Measurements from ENCODE around the gene MRGPRG. TPM values are rescaled to one million over a fixed set of nuclear protein-coding genes. Genes with fewer than 3 reads are reported as not detected.
"Not testable (repeated sequence)": the region's sequence is repeated elsewhere in the genome, so short reads cannot be mapped to it uniquely, and the experiment has no call there.

The MRGPRG gene, protein sequence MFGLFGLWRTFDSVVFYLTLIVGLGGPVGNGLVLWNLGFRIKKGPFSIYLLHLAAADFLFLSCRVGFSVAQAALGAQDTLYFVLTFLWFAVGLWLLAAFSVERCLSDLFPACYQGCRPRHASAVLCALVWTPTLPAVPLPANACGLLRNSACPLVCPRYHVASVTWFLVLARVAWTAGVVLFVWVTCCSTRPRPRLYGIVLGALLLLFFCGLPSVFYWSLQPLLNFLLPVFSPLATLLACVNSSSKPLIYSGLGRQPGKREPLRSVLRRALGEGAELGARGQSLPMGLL
- total RNA-seq (not detected), polyA plus RNA-seq (ENCODE audit: insufficient read length in 2 of 2) (not detected)
- long read RNA-seq, donor 1, result 0 reads
- long read RNA-seq, donor 2, partial matches to known transcripts, result 0 of 1 reads
- long read RNA-seq, donor 2, other reads (novel, unspliced or antisense), result 0 of 1 reads
- long read RNA-seq, donor 3, result 0 reads
- long read RNA-seq, donor 4, result 0 reads

DNA sequence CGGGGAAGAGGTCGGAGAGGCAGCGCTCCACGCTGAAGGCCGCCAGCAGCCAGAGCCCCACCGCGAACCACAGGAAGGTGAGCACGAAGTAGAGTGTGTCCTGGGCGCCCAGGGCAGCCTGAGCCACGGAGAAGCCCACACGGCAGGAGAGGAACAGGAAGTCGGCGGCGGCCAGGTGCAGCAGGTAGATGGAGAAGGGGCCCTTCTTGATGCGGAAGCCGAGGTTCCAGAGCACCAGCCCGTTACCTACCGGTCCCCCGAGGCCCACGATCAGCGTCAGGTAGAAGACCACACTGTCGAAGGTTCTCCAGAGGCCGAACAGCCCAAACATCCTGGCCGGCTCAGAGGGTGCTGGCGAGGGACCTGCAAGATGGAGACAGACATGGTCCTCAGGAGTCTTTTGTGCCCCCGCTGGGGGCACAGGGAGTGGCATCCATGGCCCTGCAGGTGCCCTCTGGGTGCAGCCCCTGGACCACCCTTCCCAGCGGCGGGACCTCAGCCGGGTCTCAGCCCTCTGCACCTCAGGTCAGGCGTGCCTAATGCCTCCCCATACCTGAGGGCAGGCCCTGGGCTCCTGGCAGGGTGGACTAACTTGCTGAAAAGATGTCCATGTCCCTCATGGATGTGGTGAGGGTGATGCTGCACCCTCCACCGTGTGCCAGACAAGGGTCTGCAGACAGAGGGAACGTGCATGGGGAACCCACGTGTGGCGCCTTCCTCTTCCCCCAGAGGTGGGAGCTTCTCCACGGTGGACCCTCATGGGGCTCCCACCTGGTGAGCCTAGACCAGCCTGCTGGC, at the start of gene MRGPRG:
MRGPRG (minus strand) TSS at position 331 of the 798 bp plus-strand sequence; CDS start at position 331, 0 bp downstream.
- Histone ChIP-seq H3K36me3 (ENCODE audit: control insufficient read depth, insufficient read depth, low read length) (no peaks in the 10 kb centered on the region), H3K4me1 (ENCODE audit: control insufficient read depth, insufficient read depth, low read length) (peaks cover 11% of the 10 kb centered on the region), H3K4me3 (ENCODE audit: low read depth, low read length) (no peak within 1 kb of the TSS), H3K27ac (ENCODE audit: low read depth, low read length) (no peak within 1 kb of the TSS), H3K27me3 (ENCODE audit: control insufficient read depth, insufficient read depth, low read length) (peaks cover 2% of the 10 kb centered on the region), H3K9me3 (ENCODE audit: control insufficient read depth, insufficient read depth, low read length) (no peaks in the 10 kb centered on the region)
- 90% methylated on average over 34 of the region's 35 CpGs for WGBS (ENCODE audit: insufficient coverage)
- no peak for DNase-seq (ENCODE audit: low read depth in 4 of 6, low spot score in 6 of 6)

DNA sequence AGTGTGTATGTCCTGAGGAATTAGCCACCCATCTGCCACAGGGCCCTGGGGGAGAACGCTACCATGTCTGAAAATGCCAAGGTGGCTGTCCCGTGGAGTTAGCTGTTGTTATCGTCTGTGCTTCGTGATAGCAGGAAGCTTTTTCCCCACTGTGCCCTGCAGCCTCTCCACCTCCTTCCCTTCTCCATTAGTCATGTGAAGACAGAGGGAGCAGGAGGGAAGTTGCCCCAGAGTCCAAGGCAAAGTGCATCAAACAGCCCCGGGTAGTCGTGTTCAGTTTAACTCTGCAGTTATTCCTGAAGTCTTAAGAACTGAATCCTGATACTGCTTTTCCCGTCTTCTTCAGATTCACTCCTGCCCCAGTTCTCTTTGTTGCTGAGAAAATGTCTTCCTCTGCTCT, 43.9 kb upstream of the MRGPRG start:
- not testable (repeated sequence) for H3K9me3 ChIP-seq (ENCODE audit: control insufficient read depth, insufficient read depth, low read length); DNase-seq (ENCODE audit: low read depth in 4 of 6, low spot score in 6 of 6); H3K27ac ChIP-seq (ENCODE audit: low read depth, low read length); H3K4me3 ChIP-seq (ENCODE audit: low read depth, low read length); H3K27me3 ChIP-seq (ENCODE audit: control insufficient read depth, insufficient read depth, low read length); H3K4me1 ChIP-seq (ENCODE audit: control insufficient read depth, insufficient read depth, low read length); H3K36me3 ChIP-seq (ENCODE audit: control insufficient read depth, insufficient read depth, low read length)
- no CpG with 5 or more reads among the region's 7 CpGs for WGBS (ENCODE audit: insufficient coverage)

DNA sequence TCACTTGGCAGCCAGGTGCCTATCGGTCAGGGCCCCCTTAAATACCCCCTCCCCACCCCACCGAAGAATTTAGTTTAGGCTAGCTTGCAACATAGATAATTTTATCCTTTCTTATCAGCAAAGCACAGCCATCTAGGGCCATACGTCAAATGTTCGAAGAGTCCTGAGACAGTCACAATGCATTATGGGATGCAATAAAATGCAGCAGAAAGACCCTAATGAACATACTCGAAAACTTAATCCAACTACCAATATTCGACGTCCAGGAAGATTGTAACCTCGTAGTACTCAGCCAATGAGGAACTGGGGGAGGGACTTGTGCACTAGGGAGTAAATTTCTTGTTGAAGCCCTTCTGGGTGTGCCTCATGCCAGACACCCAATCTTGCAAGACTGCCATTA, 43.2 kb upstream of the MRGPRG start:
- not testable (repeated sequence) for H3K4me3 ChIP-seq (ENCODE audit: low read depth, low read length); H3K9me3 ChIP-seq (ENCODE audit: control insufficient read depth, insufficient read depth, low read length); H3K27me3 ChIP-seq (ENCODE audit: control insufficient read depth, insufficient read depth, low read length); DNase-seq (ENCODE audit: low read depth in 4 of 6, low spot score in 6 of 6); H3K4me1 ChIP-seq (ENCODE audit: control insufficient read depth, insufficient read depth, low read length); H3K27ac ChIP-seq (ENCODE audit: low read depth, low read length); H3K36me3 ChIP-seq (ENCODE audit: control insufficient read depth, insufficient read depth, low read length)
- no CpG with 5 or more reads among the region's 8 CpGs for WGBS (ENCODE audit: insufficient coverage)

DNA sequence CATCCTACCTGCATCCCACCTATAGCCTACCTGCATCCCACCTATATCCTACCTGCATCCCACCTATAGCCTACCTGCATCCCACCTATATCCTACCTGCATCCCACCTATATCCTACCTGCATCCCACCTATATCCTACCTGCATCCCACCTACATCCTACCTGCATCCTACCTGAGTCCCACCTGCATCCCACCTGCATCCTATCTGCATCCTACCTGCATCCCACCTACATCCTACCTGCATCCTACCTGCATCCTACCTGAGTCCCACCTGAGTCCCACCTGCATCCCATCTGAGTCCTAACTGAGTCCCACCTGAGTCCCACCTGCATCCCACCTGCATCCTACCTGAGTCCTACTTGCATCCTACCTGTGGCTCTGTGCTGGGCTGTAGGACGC, 38.9 kb upstream of the MRGPRG start:
- not testable (repeated sequence) for H3K36me3 ChIP-seq (ENCODE audit: control insufficient read depth, insufficient read depth, low read length); H3K4me1 ChIP-seq (ENCODE audit: control insufficient read depth, insufficient read depth, low read length); H3K27ac ChIP-seq (ENCODE audit: low read depth, low read length); H3K4me3 ChIP-seq (ENCODE audit: low read depth, low read length); DNase-seq (ENCODE audit: low read depth in 4 of 6, low spot score in 6 of 6); H3K9me3 ChIP-seq (ENCODE audit: control insufficient read depth, insufficient read depth, low read length); H3K27me3 ChIP-seq (ENCODE audit: control insufficient read depth, insufficient read depth, low read length)
- 100% methylated on average over 1 of the region's 1 CpG for WGBS (ENCODE audit: insufficient coverage)

DNA sequence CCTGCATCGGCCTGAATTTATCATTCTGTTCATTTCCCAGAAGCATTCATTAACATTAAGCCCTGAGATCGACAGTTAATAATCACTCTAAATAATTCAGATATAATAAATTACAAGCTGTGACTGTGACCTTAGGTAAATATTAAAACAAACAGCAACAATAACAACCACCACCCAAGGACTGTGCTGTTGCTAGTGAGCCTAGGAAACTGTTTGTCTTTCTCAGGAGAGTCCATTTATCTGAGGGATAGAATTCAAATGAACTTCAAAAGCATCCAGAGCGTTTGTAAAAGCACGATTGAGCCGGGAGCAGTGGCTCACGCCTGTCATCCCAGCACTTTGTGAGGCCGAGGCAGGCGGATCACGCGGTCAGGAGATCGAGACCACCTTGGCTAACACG, 36.6 kb upstream of the MRGPRG start:
- not testable (repeated sequence) for DNase-seq (ENCODE audit: low read depth in 4 of 6, low spot score in 6 of 6); H3K27ac ChIP-seq (ENCODE audit: low read depth, low read length); H3K27me3 ChIP-seq (ENCODE audit: control insufficient read depth, insufficient read depth, low read length); H3K9me3 ChIP-seq (ENCODE audit: control insufficient read depth, insufficient read depth, low read length); H3K4me3 ChIP-seq (ENCODE audit: low read depth, low read length); H3K36me3 ChIP-seq (ENCODE audit: control insufficient read depth, insufficient read depth, low read length); H3K4me1 ChIP-seq (ENCODE audit: control insufficient read depth, insufficient read depth, low read length)
- WGBS (ENCODE audit: insufficient coverage), result no CpG with 5 or more reads among the region's 12 CpGs

DNA sequence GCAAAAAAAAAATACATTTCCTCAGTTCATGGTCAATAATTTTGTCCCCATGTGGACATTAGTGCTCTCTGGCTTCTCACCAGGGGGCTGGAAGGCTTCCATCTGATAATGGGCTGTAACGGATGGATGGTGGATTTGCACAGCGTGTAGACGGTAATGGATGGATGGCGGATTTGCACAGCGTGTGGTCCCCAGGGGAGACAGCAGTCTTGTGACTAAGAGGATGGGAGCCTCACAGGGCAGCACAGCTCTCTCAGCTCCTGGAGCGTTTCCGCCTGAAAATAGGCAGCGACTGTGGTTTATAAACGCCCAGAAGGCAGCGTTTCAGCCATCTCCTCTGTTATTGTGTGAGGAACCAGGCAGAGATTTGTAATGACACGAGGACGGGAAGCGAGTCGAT, 36.2 kb upstream of the MRGPRG start:
- H3K36me3 ChIP-seq (ENCODE audit: control insufficient read depth, insufficient read depth, low read length); H3K9me3 ChIP-seq (ENCODE audit: control insufficient read depth, insufficient read depth, low read length); DNase-seq (ENCODE audit: low read depth in 4 of 6, low spot score in 6 of 6); H3K27me3 ChIP-seq (ENCODE audit: control insufficient read depth, insufficient read depth, low read length); H3K4me1 ChIP-seq (ENCODE audit: control insufficient read depth, insufficient read depth, low read length); H3K27ac ChIP-seq (ENCODE audit: low read depth, low read length); H3K4me3 ChIP-seq (ENCODE audit: low read depth, low read length): not testable (repeated sequence)
- no CpG with 5 or more reads among the region's 14 CpGs for WGBS (ENCODE audit: insufficient coverage)

DNA sequence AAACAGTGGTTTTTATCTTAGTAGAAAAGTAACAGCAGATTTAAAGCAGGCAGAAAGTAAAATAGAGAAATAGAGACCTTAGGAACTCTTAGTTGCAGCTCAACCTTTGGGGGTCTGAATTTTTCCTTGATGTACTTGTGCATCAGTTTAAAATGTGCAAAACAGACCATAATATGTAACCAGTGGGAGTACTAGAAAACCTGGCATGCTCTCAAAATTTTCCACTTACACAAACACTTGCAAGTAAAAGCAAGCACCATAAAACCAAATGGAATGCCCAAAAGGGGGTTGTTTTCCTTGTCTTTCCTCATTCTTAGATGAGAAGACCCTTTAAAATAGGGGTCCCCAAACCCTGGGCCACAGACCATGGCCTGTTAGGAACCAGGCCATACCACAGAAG, 26.5 kb upstream of the MRGPRG start:
- Histone ChIP-seq H3K9me3 (ENCODE audit: control insufficient read depth, insufficient read depth, low read length) (no peaks in the 10 kb centered on the region), H3K27me3 (ENCODE audit: control insufficient read depth, insufficient read depth, low read length) (no peaks in the 10 kb centered on the region), H3K4me3 (ENCODE audit: low read depth, low read length) (no peak overlapping the region), H3K27ac (ENCODE audit: low read depth, low read length) (no peak overlapping the region), H3K4me1 (ENCODE audit: control insufficient read depth, insufficient read depth, low read length) (no peaks in the 10 kb centered on the region), H3K36me3 (ENCODE audit: control insufficient read depth, insufficient read depth, low read length) (no peaks in the 10 kb centered on the region)
- DNase-seq (ENCODE audit: low read depth in 4 of 6, low spot score in 6 of 6), result peak in 3 of 6 donors; percentile 21 to 89 (median 36)

DNA sequence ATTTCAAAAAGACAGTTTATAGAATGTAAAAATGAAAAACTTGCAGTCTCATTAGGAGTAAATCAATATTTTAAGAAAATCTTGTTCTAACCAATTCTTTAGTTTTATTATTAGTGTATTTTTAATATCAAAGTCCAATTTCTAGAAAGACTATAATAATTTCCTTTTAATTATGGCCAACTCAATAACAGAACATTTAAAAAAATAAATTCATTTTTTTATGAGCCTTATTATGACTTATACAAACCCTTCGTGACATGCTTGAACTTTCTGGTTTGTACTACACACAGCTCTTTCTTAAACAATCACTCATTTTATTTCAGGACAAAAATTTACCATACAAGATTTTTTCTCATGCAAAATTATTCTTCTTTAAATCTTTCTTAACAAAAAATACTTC, 25.3 kb upstream of the MRGPRG start:
- Histone ChIP-seq H3K27ac (ENCODE audit: low read depth, low read length) (no peak overlapping the region), H3K4me3 (ENCODE audit: low read depth, low read length) (no peak overlapping the region), H3K27me3 (ENCODE audit: control insufficient read depth, insufficient read depth, low read length) (no peaks in the 10 kb centered on the region), H3K36me3 (ENCODE audit: control insufficient read depth, insufficient read depth, low read length) (no peaks in the 10 kb centered on the region), H3K9me3 (ENCODE audit: control insufficient read depth, insufficient read depth, low read length) (no peaks in the 10 kb centered on the region), H3K4me1 (ENCODE audit: control insufficient read depth, insufficient read depth, low read length) (no peaks in the 10 kb centered on the region)
- WGBS (ENCODE audit: insufficient coverage), result 50% methylated on average over 1 of the region's 1 CpG
- DNase-seq (ENCODE audit: low read depth in 4 of 6, low spot score in 6 of 6), result no peak

DNA sequence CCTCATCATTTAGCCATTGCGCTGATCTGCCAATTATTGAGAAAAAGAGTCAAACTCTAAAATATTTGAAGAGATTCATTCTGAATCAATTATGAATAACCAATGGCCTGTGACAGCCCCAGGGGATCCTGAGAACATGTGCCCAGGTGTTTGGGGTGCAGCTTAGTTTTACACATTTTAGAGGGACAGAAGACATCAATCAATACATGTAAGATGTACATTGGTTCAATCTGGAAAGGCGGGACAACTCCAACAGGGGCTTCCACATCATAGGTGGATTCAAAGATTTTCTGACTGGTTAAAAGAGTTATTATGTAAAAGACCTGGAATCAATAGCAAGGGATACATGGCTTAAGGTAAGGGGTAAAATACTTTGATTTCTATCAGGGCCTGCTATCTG, 18.5 kb upstream of the MRGPRG start:
- no peak overlapping the region for H3K27ac ChIP-seq (ENCODE audit: low read depth, low read length)
- no peak for DNase-seq (ENCODE audit: low read depth in 4 of 6, low spot score in 6 of 6)
- no peaks in the 10 kb centered on the region for H3K27me3 ChIP-seq (ENCODE audit: control insufficient read depth, insufficient read depth, low read length)
- WGBS (ENCODE audit: insufficient coverage), result 100% methylated on average over 1 of the region's 2 CpGs
- H3K9me3 ChIP-seq (ENCODE audit: control insufficient read depth, insufficient read depth, low read length), result no peaks in the 10 kb centered on the region
- H3K4me3 ChIP-seq (ENCODE audit: low read depth, low read length), result no peak overlapping the region
- no peaks in the 10 kb centered on the region for H3K36me3 ChIP-seq (ENCODE audit: control insufficient read depth, insufficient read depth, low read length)
- H3K4me1 ChIP-seq (ENCODE audit: control insufficient read depth, insufficient read depth, low read length), result peaks cover 6% of the 10 kb centered on the region

DNA sequence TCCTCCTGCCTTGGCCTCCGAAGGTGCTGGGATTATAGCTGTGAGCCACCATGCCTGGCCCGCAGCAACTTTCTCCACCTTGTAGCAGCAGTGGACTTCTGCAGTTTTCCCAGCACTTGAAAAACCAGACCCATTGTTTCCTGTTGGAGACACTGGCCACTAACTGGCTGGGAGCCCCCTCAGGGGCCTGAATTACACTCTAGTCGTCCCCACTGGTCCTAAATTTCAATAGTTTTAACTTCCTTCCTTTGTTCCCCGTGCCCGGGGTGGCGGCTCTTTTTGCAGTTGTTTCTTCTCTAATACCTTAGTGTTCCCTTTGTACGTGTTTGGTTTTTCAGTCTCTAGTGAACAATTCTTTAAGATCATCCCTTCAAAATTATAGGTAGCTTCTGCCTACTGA, 16.2 kb upstream of the MRGPRG start:
- Histone ChIP-seq H3K4me1 (ENCODE audit: control insufficient read depth, insufficient read depth, low read length) (peaks cover 11% of the 10 kb centered on the region), H3K36me3 (ENCODE audit: control insufficient read depth, insufficient read depth, low read length) (no peaks in the 10 kb centered on the region), H3K27ac (ENCODE audit: low read depth, low read length) (no peak overlapping the region), H3K4me3 (ENCODE audit: low read depth, low read length) (no peak overlapping the region), H3K27me3 (ENCODE audit: control insufficient read depth, insufficient read depth, low read length) (no peaks in the 10 kb centered on the region), H3K9me3 (ENCODE audit: control insufficient read depth, insufficient read depth, low read length) (no peaks in the 10 kb centered on the region)
- DNase-seq (ENCODE audit: low read depth in 4 of 6, low spot score in 6 of 6), result no peak
- 63% methylated on average over 5 of the region's 7 CpGs for WGBS (ENCODE audit: insufficient coverage)
